Activated T-cell treated with anti-CD3 and anti-CD28 coated beads, Interleukin-2, amount 50 U/mL, for 24 hours (primary cell): ENCODE data around the gene MAMDC4.
A peak's percentile ranks its signal among the peaks of the same experiment; 100 is the strongest.
"Not testable (repeated sequence)": the region's sequence is repeated elsewhere in the genome, so short reads cannot be mapped to it uniquely, and the experiment has no call there.

Experiments used
- DNase-seq: peaks from one replicate; pipeline ENCODE4 v3.0.0-alpha.2; 2020
- H3K27ac Mint-ChIP-seq: 2 replicates; pipeline ENCODE4 v1.8.0; 2020; ENCODE audit warnings: mild to moderate bottlenecking, mixed read lengths
- H3K27me3 Mint-ChIP-seq: 2 replicates; pipeline ENCODE4 v1.8.0; 2020; ENCODE audit warnings: mixed read lengths
- H3K36me3 Mint-ChIP-seq: 2 replicates; pipeline ENCODE4 v1.8.0; 2020; ENCODE audit warnings: low read depth, mixed read lengths
- H3K4me1 Mint-ChIP-seq: 2 replicates; pipeline ENCODE4 v1.8.0; 2020; ENCODE audit warnings: low read depth, mixed read lengths
- H3K4me3 Mint-ChIP-seq: 2 replicates; pipeline ENCODE4 v1.8.0; 2020; ENCODE audit warnings: mild to moderate bottlenecking, moderate library complexity, mixed read lengths
- H3K9me3 Mint-ChIP-seq: 2 replicates; pipeline ENCODE4 v1.8.0; 2020; ENCODE audit warnings: mixed read lengths

MAMDC4 gene

DNA sequence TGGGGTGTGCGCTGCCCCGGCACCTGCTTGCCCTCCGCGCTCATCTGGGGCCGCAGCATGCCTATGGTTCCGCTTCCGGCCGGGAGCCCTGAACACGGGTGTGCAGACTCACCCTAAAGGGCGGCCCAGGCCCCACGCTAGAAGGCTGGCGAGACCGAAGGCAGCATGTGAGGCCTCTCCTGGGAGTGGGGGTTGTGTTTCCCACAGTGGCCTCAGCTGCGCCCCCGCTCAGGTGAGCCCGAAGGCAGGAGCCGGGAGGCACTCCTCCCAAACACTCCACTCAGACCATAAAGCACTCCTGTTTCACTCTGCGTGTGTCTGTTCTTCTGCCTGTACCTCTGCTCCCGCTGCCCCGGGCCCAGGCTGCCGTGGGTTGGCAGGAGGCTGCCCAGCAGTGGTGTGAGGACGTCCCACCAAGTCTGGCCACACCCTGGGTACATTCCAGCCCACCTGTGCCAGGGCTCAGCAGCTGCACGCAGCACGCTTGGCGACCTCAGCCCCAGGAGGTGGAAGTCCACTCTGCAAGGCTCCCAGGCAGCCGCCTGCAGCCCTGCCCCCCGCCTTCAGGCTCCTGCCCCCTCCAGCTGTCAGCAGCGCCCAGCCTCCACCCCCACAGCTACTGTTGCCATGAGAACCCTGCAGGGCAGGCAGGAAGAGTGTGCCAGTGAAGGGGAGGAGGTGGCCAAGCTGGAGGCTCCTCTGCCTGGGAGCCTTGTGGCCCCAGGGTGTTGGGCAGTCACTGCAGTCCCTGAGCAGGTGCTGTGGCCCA is 11.1 kb upstream of the MAMDC4 start:
- Mint-ChIP-seq H3K4me1 (peaks cover 14% of the 10 kb centered on the region), H3K27me3 (peaks cover 15% of the 10 kb centered on the region), H3K9me3 (no peaks in the 10 kb centered on the region), H3K36me3 (peaks cover 28% of the 10 kb centered on the region), H3K4me3 (no peak overlapping the region), H3K27ac (no peak overlapping the region)
- DNase-seq, result no peak

DNA sequence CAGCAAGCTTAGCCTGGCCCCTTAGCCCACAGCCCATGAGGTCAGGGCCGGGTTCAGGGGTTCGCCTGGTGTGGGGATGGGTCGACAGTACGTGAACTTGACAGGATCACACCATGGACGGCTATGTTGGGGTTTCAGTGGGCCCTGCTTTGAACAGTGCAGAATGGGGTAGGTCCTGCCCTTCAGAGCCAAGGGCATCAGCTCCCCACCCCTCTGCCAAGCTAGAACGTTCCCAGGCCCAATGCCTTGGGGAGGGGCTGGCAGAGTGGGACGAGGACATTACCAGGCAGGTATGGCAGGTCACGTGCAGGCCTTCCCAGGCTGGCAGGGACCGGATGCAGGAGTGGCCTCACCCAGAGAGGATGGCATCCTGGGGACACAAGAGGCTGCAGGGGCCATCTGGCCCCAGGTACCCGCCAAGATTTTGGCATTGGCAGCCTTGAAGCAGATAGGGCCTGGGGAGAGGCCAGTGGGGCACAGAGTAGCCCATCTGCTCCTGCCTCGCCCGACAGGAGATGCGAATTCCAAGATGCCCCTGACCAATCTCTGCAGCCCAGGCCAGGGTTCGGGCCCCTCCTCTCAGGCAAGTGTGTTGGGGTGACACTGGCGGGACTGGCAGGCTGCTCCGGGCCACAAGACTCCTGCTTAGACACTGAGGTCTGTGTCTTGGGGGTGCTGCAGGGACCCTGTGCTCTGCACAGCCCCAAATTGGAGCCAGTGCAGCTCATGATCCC is 10.3 kb upstream of the MAMDC4 start:
- Mint-ChIP-seq H3K4me3 (peak overlapping the region; percentile 69), H3K36me3 (peaks cover 23% of the 10 kb centered on the region), H3K27ac (peak overlapping the region; percentile 55), H3K4me1 (peaks cover 18% of the 10 kb centered on the region), H3K27me3 (peaks cover 21% of the 10 kb centered on the region)
- H3K9me3 Mint-ChIP-seq, DNase-seq: not testable (repeated sequence)

DNA sequence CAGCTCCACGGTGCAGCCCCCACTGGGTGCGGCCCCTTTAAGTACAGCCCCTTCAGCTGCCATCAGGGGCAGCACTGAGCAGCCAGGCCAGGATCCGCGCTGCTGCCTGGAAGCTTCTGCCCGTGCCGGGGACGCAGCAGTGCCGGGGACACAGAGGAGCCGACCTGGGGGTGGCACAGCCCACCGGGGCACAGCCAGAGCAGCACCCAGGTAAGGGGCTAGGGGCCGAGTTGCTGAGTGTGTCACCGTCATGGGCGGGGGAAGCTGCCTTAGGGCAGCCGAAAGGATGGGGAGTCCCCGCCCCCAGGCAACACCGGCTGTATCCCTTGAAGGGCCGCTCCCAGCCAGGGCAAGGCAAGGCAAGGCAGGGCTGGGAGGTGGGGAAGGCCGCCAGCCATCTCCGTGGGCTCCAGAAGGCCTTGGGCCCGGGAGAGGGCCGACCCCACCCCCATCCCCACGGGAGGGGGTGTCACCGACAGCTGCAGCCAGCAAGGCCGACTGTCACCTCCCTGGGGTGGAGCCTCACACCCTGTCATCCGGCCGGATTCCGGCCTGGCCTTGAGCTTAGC is 9.7 kb upstream of the MAMDC4 start, which contains the start of gene AJM1:
Gene AJM1 (plus strand): TSS at position 99 of the 569 bp plus-strand sequence. CDS start 1,937 bp downstream, outside the sequence.
- Mint-ChIP-seq H3K4me3 (peak within 1 kb of the TSS; percentile 69), H3K27me3 (peaks cover 25% of the 10 kb centered on the region), H3K4me1 (peaks cover 20% of the 10 kb centered on the region), H3K36me3 (peaks cover 23% of the 10 kb centered on the region), H3K27ac (peak within 1 kb of the TSS; percentile 55)
- DNase-seq, result peak; percentile 90
- not testable (repeated sequence) for H3K9me3 Mint-ChIP-seq

DNA sequence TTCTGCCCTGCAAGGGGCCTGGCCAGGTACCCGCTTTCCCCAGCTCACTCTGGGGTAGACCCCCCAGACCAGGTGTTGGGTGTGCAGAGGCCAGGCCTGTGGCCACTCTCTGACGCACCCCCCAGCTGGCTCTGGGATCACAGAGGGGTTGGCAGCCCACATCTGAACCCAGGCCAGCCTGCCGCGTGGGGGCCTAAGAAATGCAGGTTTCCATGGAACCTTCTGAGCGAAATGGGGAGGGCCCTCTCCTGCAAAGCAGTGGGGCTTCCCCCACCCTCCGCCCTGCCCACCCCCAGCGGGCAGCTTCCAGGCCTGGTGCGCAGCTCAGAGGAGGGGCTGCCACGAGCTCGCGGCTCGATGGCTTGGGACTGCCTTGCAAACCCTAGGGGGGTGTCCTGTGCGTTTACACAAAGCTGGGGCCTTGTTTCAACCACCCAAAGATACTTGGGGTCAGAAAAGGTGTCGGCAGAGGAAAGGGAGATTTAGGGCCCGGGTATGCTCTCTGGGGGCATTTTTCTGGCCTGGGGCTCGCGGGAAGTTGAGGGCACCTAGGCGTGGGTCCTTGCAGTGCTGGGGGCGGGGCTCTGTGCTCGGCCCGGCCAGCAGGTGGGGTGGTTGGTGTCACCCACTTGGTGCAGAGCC is 8.9 kb upstream of the MAMDC4 start:
- Mint-ChIP-seq H3K4me1 (peaks cover 26% of the 10 kb centered on the region), H3K4me3 (peak overlapping the region; percentile 39), H3K36me3 (peaks cover 22% of the 10 kb centered on the region), H3K27ac (peak overlapping the region; percentile 50), H3K27me3 (peaks cover 32% of the 10 kb centered on the region)
- DNase-seq, H3K9me3 Mint-ChIP-seq: not testable (repeated sequence)

DNA sequence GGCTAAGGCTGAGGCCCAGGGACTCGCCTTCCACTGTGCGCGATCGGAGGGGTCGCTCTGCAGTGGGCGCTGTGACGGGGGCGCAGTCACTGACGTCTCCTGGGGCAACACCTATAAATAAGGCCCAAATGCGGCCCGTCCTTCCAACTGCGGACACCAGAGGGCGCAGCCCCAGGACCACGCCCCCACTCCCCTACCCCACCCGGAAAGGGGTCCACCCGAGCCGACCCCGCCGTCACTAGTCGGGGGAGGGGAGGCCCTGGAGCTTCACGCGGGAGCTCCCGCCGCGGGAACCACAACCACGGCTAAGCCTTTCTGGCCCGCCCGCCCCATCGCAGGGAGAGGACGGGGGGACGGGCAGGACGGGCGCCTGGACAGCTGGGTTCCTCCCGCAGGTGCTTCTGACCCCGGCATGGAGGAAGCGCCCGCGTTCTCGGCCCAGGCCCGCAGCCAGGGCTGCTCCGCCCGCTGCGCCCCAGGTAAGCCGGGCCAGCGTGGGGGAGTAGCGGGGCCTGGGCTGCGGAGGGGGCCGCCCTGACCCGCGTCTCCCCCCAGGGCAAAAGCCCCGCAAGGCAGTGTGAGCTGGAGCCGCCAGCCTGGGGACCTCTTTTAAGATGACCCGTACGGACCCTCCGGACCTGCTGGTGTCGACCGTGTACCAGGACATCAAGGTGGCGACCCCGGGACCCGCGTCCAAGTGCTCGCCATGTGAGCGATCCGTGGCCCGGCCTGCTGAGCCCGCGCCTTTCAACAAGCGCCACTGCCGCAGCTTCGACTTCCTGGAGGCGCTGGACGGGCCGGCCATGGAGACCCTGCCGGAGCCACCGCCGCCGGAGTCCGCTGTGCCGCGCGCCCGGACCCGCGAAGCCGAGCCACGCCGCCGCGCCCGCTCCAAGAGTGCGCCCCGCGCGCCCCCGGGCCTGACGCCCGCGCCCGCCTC is 8.1 kb upstream of the MAMDC4 start:
- Mint-ChIP-seq H3K27me3 (peaks cover 32% of the 10 kb centered on the region), H3K4me1 (peaks cover 26% of the 10 kb centered on the region), H3K27ac (peak overlapping the region; percentile 50), H3K36me3 (peaks cover 17% of the 10 kb centered on the region), H3K4me3 (peak overlapping the region; percentile 39)
- H3K9me3 Mint-ChIP-seq, result not testable (repeated sequence)
- DNase-seq, result peak; percentile 83

DNA sequence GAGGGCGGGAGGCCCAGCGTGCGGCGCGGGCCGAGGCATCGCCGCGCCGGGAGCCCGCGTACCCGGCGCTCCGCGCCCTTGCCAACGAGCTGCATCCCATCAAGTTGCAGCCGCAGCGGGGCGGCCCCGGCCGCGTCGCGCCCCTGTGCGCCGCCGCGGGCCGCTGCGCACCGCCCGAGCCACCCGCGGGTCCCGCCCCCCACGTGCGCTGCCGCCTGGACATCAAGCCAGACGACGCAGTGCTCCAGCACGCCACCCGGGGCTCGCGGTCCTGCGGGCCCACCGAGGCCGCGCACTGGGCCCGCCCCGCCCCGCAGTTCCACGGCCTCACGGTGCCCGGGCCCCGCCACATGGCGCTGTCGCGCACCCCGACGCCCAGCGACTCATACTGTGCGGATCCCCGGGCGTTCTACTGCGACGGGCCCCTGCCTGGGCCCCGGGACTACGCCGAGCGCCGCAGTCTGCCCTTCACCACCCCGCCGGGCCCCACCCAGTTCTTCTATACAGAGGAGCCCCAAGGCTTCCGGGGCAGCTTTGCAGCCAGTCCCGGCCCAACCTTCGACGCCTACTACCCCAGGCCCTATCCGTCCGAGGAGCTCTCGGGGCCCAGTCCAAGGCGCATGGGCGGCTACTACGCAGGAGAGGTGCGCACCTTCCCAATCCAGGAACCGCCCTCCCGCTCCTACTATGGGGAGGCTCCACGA is 7.2 kb upstream of the MAMDC4 start:
- Mint-ChIP-seq H3K4me3 (no peak overlapping the region), H3K36me3 (peaks cover 15% of the 10 kb centered on the region), H3K9me3 (no peaks in the 10 kb centered on the region), H3K27me3 (peaks cover 32% of the 10 kb centered on the region), H3K27ac (peak overlapping the region; percentile 11), H3K4me1 (peaks cover 29% of the 10 kb centered on the region)
- no peak for DNase-seq

DNA sequence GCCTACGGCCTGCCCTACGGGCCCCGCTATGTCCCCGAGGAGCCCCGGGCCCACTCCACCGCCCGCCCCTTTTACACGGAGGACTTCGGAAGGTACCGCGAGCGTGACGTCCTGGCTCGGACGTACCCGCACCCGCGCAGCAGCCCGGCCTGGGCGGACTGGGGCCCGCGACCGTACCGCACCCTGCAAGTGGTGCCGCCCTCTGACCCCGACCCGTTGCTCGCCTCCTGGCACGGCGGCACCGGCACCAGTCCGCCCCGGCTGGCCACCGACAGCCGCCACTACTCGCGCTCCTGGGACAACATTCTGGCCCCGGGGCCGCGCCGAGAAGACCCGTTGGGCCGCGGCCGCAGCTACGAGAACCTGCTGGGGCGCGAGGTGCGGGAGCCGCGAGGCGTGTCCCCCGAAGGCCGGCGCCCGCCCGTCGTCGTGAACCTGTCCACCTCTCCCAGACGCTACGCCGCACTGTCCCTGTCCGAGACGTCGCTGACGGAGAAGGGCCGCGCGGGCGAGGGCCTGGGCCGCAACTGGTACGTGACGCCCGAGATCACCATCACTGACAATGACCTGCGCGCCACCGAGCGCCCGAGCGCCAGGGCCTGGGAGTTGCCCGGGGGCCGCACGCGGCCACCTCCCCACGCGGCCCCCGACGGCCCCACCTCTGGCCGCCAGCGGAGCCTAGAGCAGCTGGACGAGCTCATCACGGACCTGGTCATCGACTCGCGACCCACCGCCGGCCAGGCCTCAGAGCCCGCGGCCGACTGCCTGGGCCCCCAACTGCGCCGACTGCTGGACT is 6.5 kb upstream of the MAMDC4 start:
- Mint-ChIP-seq H3K27me3 (peaks cover 32% of the 10 kb centered on the region), H3K4me1 (peaks cover 32% of the 10 kb centered on the region), H3K4me3 (no peak overlapping the region), H3K36me3 (peaks cover 15% of the 10 kb centered on the region), H3K27ac (peak overlapping the region; percentile 11), H3K9me3 (no peaks in the 10 kb centered on the region)
- DNase-seq, result no peak

DNA sequence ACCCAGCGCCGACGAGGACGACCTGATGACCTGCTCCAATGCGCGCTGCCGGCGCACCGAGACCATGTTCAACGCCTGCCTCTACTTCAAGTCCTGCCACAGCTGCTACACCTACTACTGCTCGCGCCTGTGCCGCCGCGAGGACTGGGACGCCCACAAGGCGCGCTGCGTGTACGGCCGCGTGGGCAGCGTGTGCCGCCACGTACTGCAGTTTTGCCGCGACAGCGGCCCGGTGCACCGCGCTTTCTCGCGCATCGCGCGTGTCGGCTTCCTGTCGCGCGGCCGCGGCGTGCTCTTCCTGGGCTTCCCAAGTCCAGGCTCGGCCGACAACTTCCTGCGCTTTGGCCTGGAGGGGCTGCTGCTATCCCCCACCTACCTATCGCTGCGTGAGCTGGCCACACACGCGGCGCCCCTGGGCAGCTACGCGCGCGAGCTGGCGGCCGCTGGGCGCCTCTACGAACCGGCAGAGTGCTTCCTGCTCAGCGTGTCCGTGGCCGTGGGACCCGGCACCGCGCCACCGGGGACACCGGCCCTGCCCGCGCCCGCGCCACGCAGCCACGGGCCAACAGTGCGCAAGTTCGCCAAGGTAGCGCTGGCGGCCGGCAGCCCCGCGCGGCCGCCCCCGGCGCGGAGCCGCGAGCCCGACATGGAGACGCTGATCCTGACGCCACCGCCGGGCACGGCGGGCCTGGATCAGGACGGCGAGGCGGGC is 5.6 kb upstream of the MAMDC4 start:
- Mint-ChIP-seq H3K4me1 (peaks cover 32% of the 10 kb centered on the region), H3K27me3 (peaks cover 32% of the 10 kb centered on the region), H3K4me3 (peak overlapping the region; percentile 38), H3K9me3 (no peaks in the 10 kb centered on the region), H3K36me3 (peaks cover 22% of the 10 kb centered on the region), H3K27ac (peak overlapping the region; percentile 71)
- DNase-seq, result no peak

DNA sequence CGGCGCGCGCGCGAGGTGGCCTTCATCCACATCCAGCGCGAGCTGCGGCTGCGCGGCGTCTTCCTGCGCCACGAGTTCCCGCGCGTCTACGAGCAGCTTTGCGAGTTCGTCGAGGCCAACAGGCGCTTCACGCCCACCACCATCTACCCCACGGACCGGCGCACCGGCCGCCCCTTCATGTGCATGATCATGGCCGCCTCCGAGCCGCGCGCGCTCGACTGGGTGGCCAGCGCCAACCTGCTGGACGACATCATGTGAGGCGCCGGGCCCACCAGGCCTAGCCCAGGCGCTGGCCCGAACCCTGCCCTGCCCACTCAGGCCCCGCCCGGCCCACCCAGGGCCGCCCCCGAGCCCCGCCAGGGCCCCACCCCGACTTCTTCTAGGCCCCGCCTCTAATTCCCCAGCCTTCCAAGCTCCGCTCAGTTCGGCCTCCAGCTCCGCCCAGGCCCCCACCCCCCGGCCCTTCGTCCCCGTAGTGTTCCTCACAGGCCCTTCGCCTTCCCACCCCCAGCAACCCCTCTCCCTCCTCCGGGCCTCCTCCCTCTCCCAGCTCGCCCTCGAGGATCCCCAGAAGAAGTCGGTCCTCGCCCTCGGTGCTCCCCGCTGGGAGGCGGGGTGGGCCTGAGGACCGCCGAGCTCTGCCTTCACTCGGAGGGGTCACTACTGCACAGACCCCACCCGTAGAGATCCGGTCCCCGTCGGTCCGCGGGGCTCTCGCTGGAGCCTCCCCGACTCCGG is 4.9 kb upstream of the MAMDC4 start:
- H3K36me3 Mint-ChIP-seq, result peaks cover 25% of the 10 kb centered on the region
- H3K27me3 Mint-ChIP-seq, result peaks cover 32% of the 10 kb centered on the region
- no peak for DNase-seq
- H3K4me3 Mint-ChIP-seq, result peak overlapping the region; percentile 92
- peak overlapping the region; percentile 81 for H3K27ac Mint-ChIP-seq
- no peaks in the 10 kb centered on the region for H3K9me3 Mint-ChIP-seq
- peaks cover 28% of the 10 kb centered on the region for H3K4me1 Mint-ChIP-seq

DNA sequence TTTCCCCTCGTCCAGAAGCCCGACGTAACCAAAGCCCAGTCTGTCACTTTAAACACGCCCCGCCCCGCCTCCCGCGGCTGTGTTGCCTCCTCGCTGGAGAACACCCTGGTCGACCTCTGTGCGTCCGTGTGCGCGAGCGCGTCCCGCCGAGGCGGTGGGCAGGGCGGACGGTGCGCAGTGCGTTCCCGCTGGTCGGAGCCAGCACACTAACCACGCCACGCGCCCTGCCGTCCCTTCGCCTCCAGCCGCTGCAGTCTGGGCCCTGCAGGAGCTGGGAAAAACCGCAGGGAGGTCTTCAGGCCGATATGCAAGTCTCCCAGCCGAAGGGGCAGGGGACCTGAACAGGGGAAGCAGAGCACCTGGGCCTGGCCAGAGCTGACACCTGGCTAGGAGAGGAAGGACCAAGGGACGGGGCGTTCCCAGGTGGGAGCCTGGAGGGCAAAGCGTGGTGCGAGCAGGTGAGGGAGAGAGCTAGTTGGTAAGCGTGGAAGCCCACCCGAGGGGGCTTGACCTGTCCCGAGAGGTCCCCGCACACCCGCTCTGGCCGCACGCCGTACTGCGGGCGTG is 4.2 kb upstream of the MAMDC4 start:
- Mint-ChIP-seq H3K4me3 (peak overlapping the region; percentile 92), H3K4me1 (peaks cover 26% of the 10 kb centered on the region), H3K27ac (peak overlapping the region; percentile 81), H3K27me3 (peaks cover 32% of the 10 kb centered on the region), H3K9me3 (no peaks in the 10 kb centered on the region), H3K36me3 (peaks cover 26% of the 10 kb centered on the region)
- DNase-seq, result peak; percentile 86

DNA sequence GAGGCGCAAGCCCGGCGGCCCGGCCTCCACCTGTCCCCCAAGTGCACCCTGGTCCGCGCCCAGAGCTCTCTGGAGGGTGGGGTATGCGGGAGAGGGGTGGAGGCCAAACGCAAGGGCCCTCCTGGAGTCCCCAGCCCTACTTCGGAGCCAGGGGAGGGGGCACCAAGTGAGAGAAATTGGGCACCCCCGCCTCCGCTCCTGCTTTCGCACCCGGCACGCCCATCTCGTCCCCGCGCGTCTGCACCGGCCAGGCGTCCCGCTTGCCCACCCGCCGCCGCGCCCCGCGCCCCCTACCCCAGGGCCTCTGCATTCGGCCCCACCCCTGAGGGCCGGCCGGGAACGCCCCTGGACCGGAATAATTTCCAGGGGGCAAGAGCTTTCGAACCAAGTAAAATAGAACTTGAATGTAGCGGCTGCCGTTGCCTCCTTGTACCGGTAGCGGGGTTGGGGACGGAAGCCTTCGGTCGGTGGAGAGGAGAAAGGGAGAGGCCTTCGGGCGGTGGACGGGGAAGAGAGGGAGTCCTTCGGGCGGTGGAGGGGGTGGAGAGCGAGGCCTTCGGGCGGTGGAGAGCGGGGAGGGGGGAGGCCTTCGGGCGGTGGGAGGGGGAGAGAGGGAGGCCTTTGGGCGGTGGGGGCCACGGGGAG is 3.6 kb upstream of the MAMDC4 start:
- Mint-ChIP-seq H3K27me3 (peaks cover 30% of the 10 kb centered on the region), H3K27ac (peak overlapping the region; percentile 80), H3K4me1 (peaks cover 22% of the 10 kb centered on the region), H3K4me3 (peak overlapping the region; percentile 92), H3K9me3 (no peaks in the 10 kb centered on the region), H3K36me3 (peaks cover 26% of the 10 kb centered on the region)
- DNase-seq, result peak; percentile 66
